Duodenal mucosa (tissue), 2 donors: ENCODE measurements around the gene MYO1D.

ENCODE experiments used
- H3K27ac ChIP-seq: one replicate; pipeline ENCODE4 v1.7.0; 2013; ENCODE audit warnings: low read depth, low read length
- H3K27me3 ChIP-seq, 2 donors: one replicate each; pipeline ENCODE4 v1.7.0; 2013; ENCODE audit warnings: low read length in 2 of 2, control low read depth in 1 of 2; ENCODE audit not compliant: insufficient read depth in 2 of 2, control insufficient read depth in 1 of 2
- H3K36me3 ChIP-seq, 2 donors: one replicate each; pipeline ENCODE4 v1.7.0; 2013; ENCODE audit warnings: low read length in 2 of 2, control low read depth in 1 of 2; ENCODE audit not compliant: insufficient read depth in 2 of 2, control insufficient read depth in 1 of 2
- H3K4me1 ChIP-seq, 2 donors: one replicate each; pipeline ENCODE4 v1.7.0; 2013; ENCODE audit warnings: low read length in 2 of 2, control low read depth in 1 of 2; ENCODE audit not compliant: insufficient read depth in 2 of 2, control insufficient read depth in 1 of 2
- H3K4me3 ChIP-seq, 2 donors: one replicate each; pipeline ENCODE4 v1.7.0; 2013; ENCODE audit warnings: low read length in 2 of 2, low read depth in 1 of 2
- H3K9ac ChIP-seq, 2 donors: one replicate each; pipeline ENCODE4 v1.7.0; 2013; ENCODE audit warnings: low read length in 2 of 2, low read depth in 1 of 2
- H3K9me3 ChIP-seq, 2 donors: one replicate each; pipeline ENCODE4 v1.7.0; 2013; ENCODE audit warnings: low read length in 2 of 2, control low read depth in 1 of 2; ENCODE audit not compliant: control insufficient read depth in 1 of 2

Gene MYO1D

GRCh38 chr17:32774695-32775084 lies 102.2 kb downstream of the MYO1D start:
- H3K9me3 ChIP-seq, result no peaks in the 10 kb centered on the region
- no peak overlapping the region for H3K27ac ChIP-seq
- H3K4me1 ChIP-seq, result no peaks in the 10 kb centered on the region
- H3K9ac ChIP-seq, result no peak overlapping the region
- no peak overlapping the region for H3K4me3 ChIP-seq
- no peaks in the 10 kb centered on the region for H3K27me3 ChIP-seq
- peaks cover 0 to 2% of the 10 kb centered on the region in 2 donors for H3K36me3 ChIP-seq

- no peak overlapping the region for H3K4me3 ChIP-seq
- no peaks in the 10 kb centered on the region for H3K9me3 ChIP-seq
- H3K27ac ChIP-seq, result no peak overlapping the region
- H3K9ac ChIP-seq, result no peak overlapping the region
- no peaks in the 10 kb centered on the region for H3K4me1 ChIP-seq
- peaks cover under 1 to 2% of the 10 kb centered on the region in 2 donors for H3K36me3 ChIP-seq
- H3K27me3 ChIP-seq, result no peaks in the 10 kb centered on the region
These were observed 102.8 kb downstream of the MYO1D start for GRCh38 chr17:32773856-32774694.

- Histone ChIP-seq H3K9ac (no peak overlapping the region), H3K36me3 (peaks cover 3 to 8% of the 10 kb centered on the region in 2 donors), H3K27ac (no peak overlapping the region), H3K4me1 (no peaks in the 10 kb centered on the region), H3K9me3 (no peaks in the 10 kb centered on the region), H3K4me3 (no peak overlapping the region), H3K27me3 (no peaks in the 10 kb centered on the region)
These were observed 104.4 kb downstream of the MYO1D start for GRCh38 chr17:32772453-32773025.

- Histone ChIP-seq H3K4me3 (no peak overlapping the region), H3K27ac (no peak overlapping the region), H3K4me1 (no peaks in the 10 kb centered on the region), H3K9me3 (no peaks in the 10 kb centered on the region), H3K27me3 (no peaks in the 10 kb centered on the region), H3K36me3 (peaks cover 7 to 8% of the 10 kb centered on the region in 2 donors), H3K9ac (no peak overlapping the region)
These were observed 105.5 kb downstream of the MYO1D start for GRCh38 chr17:32771396-32771795.

GRCh38 chr17:32769846-32770245 lies 107.1 kb downstream of the MYO1D start:
- Histone ChIP-seq H3K27ac (no peak overlapping the region), H3K4me1 (no peaks in the 10 kb centered on the region), H3K4me3 (no peak overlapping the region), H3K9me3 (no peaks in the 10 kb centered on the region), H3K36me3 (peaks cover 8 to 10% of the 10 kb centered on the region in 2 donors), H3K9ac (no peak overlapping the region), H3K27me3 (no peaks in the 10 kb centered on the region)

- H3K4me3 ChIP-seq, result no peak overlapping the region
- H3K9me3 ChIP-seq, result no peaks in the 10 kb centered on the region
- peaks cover 12 to 33% of the 10 kb centered on the region in 2 donors for H3K36me3 ChIP-seq
- no peaks in the 10 kb centered on the region for H3K4me1 ChIP-seq
- H3K27ac ChIP-seq, result no peak overlapping the region
- no peak overlapping the region for H3K9ac ChIP-seq
- H3K27me3 ChIP-seq, result no peaks in the 10 kb centered on the region
These were observed 113.0 kb downstream of the MYO1D start for GRCh38 chr17:32763855-32764439.

GRCh38 chr17:32759476-32759875 lies 117.4 kb downstream of the MYO1D start:
- Histone ChIP-seq H3K27ac (no peak overlapping the region), H3K9ac (no peak overlapping the region), H3K9me3 (no peaks in the 10 kb centered on the region), H3K4me3 (no peak overlapping the region), H3K4me1 (no peaks in the 10 kb centered on the region), H3K27me3 (no peaks in the 10 kb centered on the region), H3K36me3 (peaks cover under 1 to 26% of the 10 kb centered on the region in 2 donors)

- Histone ChIP-seq H3K36me3 (peaks cover 0 to 23% of the 10 kb centered on the region in 2 donors), H3K9me3 (no peaks in the 10 kb centered on the region), H3K4me1 (no peaks in the 10 kb centered on the region), H3K4me3 (no peak overlapping the region), H3K27ac (no peak overlapping the region), H3K9ac (no peak overlapping the region), H3K27me3 (no peaks in the 10 kb centered on the region)
These were observed 119.0 kb downstream of the MYO1D start for GRCh38 chr17:32757963-32758362.

GRCh38 chr17:32756696-32757095 lies 120.2 kb downstream of the MYO1D start:
- Histone ChIP-seq H3K4me1 (no peaks in the 10 kb centered on the region), H3K4me3 (no peak overlapping the region), H3K9me3 (no peaks in the 10 kb centered on the region), H3K27me3 (no peaks in the 10 kb centered on the region), H3K27ac (no peak overlapping the region), H3K9ac (no peak overlapping the region), H3K36me3 (peaks cover 0 to 19% of the 10 kb centered on the region in 2 donors)

GRCh38 chr17:32755045-32755805 lies 121.7 kb downstream of the MYO1D start:
- Histone ChIP-seq H3K27me3 (no peaks in the 10 kb centered on the region), H3K36me3 (peaks cover 0 to 16% of the 10 kb centered on the region in 2 donors), H3K4me1 (no peaks in the 10 kb centered on the region), H3K9ac (no peak overlapping the region), H3K9me3 (no peaks in the 10 kb centered on the region), H3K27ac (no peak overlapping the region), H3K4me3 (no peak overlapping the region)
